ENCODE results near the gene RHOBTB1.
A peak's percentile ranks its signal among the peaks of the same experiment; 100 is the strongest.
"Not testable (repeated sequence)": the region's sequence is repeated elsewhere in the genome, so short reads cannot be mapped to it uniquely, and the experiment has no call there.

Gene RHOBTB1

GRCh38 chr10:60944058-60944909, at the start of gene RHOBTB1:
TSS of gene RHOBTB1 (minus strand) at chr10:60944185. CDS start at chr10:60911542, 32,643 bp downstream.
- peak; percentile 32 for DNase-seq

- DNase-seq, result no peak
These were observed 48.7 kb upstream of the RHOBTB1 start for GRCh38 chr10:60992636-60993035.

- no peak for DNase-seq
These were observed 46.7 kb upstream of the RHOBTB1 start for GRCh38 chr10:60990663-60991062.

- DNase-seq, result no peak
These were observed 45.5 kb upstream of the RHOBTB1 start for GRCh38 chr10:60989400-60989876.

GRCh38 chr10:60986791-60987190, 42.8 kb upstream of the RHOBTB1 start:
- no peak for DNase-seq

GRCh38 chr10:60985951-60986350, 42.0 kb upstream of the RHOBTB1 start:
- no peak for DNase-seq

GRCh38 chr10:60980997-60981396, 37.0 kb upstream of the RHOBTB1 start:
- no peak for DNase-seq

- DNase-seq, result no peak
These were observed 35.7 kb upstream of the RHOBTB1 start for GRCh38 chr10:60979667-60980104.

GRCh38 chr10:60978287-60979115, 34.5 kb upstream of the RHOBTB1 start:
- DNase-seq, result no peak

- DNase-seq, result no peak
These were observed 33.5 kb upstream of the RHOBTB1 start for GRCh38 chr10:60977161-60978122.

- DNase-seq, result no peak
These were observed 32.7 kb upstream of the RHOBTB1 start for GRCh38 chr10:60976687-60977086.

- no peak for DNase-seq
These were observed 31.7 kb upstream of the RHOBTB1 start for GRCh38 chr10:60975716-60976115.

- DNase-seq, result no peak
These were observed 30.6 kb upstream of the RHOBTB1 start for GRCh38 chr10:60974463-60975149.

- no peak for DNase-seq
These were observed 29.1 kb upstream of the RHOBTB1 start for GRCh38 chr10:60973086-60973485.

- not testable (repeated sequence) for DNase-seq
These were observed 28.2 kb upstream of the RHOBTB1 start for GRCh38 chr10:60972181-60972580.

GRCh38 chr10:60970526-60970925, 26.5 kb upstream of the RHOBTB1 start:
- DNase-seq, result no peak

- no peak for DNase-seq
These were observed 24.5 kb upstream of the RHOBTB1 start for GRCh38 chr10:60968504-60968903.

- no peak for DNase-seq
These were observed 24.0 kb upstream of the RHOBTB1 start for GRCh38 chr10:60967854-60968484.

GRCh38 chr10:60967260-60967659, 23.3 kb upstream of the RHOBTB1 start:
- DNase-seq, result no peak

GRCh38 chr10:60965696-60966095, 21.7 kb upstream of the RHOBTB1 start:
- DNase-seq, result no peak

Measured in 8988T (cell line).